NCI-H526 (cell line): ENCODE data around the gene TCF4.

Experiments
- DNase-seq, 2 experiments: peaks; one replicate each; lab custom pipeline; 2025; lab: John Stamatoyannopoulos, UW

The TCF4 gene

DNA sequence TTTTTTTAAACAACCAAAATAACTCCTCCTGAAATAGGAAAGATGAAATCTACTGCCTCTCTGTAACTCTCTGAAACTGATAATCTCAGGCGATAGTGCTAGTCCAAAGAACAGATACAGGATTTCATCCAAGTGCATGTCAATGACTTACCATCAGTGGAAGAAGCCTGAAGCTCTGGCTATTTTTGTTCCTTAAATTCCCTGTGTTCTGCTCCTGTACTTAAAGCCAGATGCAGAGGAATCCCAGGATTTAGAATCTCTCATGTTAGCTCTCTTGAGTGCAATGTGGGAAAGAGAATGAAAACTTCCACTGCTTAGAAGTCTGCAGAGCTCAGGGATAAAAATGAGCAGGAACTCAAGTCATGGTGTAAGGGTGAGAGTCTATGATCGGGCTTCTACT, 291.9 kb downstream of the TCF4 start:
- no peak for DNase-seq

DNA sequence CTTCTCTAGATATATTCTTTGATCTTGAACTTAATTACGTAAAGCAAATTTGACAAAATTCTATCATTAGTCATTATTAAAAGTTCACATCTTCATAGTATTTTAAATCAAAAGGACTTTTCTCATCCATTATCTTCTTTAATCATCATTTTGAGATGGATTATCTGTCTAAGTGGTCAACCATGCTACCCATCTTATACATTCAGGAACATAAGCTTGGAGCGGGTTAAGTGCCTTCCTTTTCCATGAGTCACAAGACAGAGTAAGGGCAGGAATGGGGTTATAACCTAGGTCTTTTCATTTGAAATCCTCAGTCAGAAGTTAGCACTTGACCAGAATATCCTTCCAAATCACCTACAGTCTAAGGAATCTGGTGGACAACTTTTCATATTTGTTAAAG, 297.1 kb downstream of the TCF4 start:
- DNase-seq, result no peak

DNA sequence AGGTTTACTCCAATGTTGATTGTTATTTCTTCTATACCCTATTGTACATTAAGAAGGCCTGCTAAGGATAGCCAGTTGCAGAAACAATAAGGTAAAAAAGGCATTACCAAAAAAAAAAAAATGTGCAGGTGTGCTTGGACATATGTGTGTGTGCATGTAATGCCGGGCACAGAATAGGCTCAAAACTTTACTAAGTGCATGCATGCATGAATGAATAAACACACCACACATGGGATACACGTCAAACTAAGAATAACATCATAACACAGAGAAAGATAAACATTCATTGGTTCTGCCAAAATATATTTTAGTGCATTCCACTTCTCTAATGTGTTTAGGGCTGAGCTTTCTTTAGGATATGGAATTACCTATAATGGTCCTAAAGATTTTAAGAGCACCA, 298.2 kb downstream of the TCF4 start:
- DNase-seq, result no peak

DNA sequence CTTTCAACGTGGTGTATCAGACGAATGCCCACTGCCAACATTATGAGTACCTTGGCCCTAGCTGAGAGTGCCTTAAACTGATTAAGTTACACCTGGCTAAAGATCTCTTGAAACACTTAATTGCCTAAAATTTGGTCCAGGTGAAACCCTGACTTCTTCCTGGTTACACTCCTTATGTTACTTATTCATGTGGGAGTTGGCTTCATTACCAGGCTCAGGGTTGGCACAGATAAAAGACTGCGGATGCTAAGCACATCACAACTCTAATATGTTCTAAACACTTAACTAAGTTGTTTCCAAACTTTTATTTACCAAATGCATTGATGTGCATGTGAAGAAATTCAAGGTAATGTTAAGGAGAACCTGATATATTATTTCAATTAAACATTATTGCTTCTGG, 298.9 kb downstream of the TCF4 start:
- DNase-seq, result no peak

DNA sequence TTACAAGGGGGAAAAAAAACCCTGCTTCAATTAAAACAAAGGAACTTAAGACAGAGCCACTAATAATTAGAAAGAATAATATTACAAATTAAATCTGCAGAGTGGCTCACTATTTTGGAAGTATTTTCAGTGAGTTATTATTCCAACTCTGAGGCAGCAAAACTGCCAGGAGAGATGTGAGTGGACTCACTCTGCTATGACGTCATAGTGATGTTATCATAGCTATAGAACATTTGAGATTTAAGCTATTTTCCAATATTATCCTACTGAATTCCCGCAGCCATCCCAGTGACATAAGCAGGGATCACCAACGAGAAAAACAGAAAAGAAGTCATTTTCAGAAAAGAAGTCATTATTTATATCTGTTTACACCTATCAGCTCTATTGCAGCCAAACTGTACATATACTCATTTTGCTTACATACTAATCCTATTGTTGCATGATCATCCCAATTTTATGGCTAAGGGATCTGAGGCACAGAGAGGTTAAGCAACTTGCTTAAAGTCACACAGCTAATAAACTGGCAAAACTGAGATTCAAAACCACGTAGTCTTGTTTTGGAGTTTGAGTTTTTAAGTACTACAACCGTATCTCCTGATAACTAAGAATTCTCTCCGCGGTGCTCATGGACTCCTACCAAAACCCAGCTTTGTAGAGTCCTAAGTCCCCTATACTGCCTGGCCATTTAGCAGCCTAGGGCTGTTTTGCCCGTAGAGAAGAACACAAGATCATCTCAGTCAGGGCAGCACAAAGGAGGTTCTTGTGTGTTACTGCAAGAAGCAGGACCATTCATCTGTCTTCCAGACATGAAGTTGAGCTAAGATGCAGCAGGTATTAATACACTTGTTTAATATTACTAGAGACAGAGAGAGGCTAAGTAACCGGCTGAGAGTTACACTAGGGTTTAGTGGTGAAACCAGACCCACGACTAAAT, 299.8 kb downstream of the TCF4 start:
- DNase-seq, result no peak

DNA sequence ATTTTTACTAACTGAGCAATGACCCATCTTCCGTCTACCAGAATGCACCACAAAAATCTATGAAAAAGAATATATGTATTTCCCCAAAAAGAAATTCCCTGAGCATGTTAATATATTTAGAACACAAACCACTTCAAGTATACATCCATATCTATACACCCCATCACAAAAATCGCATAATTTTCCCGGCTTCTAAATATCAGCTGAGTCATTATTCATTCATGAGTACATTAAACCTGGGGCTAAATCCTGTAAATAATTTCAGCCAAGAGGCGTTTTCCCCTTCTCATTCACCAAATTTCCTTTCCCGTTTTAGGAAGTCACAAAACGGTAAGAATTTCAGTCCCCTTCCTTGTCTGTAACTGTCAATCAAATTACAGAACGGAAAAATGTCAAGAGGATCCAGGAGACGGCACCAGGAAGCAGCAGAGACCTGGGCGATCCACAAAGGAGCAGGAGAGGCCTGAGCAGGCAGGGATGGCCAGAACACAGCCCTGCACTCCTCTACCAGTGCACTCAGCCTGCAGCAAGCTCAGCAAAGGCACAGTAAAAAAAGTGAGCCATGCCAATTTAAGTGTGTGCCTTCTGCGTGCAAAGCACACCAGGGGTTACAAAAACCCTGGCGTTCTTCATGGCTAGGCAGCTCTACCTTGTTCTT, 300.7 kb downstream of the TCF4 start:
- no peak for DNase-seq

DNA sequence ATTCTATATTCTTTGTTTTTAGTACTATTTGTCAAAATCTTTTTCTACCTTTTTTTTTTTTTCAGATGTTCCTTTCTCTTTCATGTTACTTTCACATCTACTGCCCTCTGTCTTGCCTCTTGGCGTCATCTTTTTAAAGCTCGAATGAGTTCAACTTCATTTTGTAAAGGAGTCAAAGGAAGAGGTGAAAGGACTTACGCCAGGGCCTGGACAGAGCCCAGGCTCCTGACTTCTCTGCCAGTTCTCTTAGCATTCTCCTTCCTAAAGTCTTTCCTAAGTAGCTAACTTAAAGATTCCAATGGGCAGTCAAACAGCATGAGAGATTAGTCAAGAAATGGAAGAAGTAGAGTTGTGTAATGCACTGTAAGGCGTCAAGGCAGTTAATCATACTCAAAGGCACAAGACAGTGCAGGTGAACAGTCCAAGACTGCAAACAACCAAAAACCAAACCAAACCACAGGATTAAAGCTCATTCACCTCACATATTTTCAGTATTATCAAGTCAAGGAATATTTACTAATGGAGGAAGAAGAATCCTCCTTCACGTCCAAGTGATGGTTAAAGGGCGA, 301.7 kb downstream of the TCF4 start:
- DNase-seq, result no peak

DNA sequence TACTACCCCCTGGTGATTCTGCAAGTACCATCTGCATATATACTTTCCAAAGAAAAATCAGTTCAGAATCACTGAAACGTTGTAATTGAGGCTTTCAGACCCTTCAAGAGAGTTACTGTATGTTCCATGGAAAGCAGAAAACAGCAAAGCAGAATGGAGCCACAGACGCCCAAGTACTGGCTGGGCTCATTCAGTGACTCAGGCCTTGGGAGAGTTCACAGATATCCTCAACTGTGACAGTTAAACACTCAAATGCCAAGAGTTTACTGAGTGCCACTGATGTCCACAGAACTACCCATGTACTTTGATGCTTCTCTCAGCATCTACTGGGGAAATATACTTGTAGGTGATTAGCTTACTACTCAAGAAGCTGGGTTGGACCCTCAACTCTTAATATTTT, 303.4 kb downstream of the TCF4 start:
- DNase-seq, result no peak

DNA sequence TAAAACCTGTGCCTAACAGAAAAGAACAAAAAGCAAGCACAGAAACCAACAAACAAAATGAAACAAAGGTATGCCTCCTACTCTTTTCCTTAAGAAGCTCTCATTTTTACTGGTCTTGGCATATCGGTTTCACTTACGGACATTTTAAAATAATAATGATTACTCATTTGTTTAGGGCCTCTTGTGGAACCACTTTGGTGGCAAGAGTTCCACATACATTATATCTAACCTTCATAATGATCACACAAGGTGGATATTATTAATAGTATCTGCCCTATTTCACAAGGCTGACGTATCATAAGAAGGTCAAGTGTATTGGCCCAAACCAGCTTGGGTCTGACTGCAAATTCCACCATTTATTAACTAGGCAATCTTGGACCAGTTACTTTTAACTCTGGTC, 304.7 kb downstream of the TCF4 start:
- DNase-seq, result no peak

DNA sequence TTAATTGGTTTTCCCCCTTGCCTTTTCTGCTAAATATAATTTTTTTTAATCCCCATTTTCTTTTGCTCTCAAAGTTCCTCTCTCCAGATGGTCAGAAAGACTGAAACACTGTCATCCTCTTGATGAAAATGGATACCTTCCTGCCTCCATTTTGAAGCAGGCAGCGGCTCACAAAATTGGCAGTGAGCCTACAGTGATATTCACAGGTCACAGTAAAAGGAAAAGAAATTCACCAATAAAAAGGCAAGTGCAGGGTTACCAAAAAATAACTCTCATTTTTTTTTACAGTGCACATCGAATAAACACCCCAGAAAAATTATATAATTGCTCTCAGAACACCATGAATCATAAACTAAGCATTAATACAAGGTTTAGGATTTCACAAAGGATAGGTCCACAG, 307.5 kb downstream of the TCF4 start:
- DNase-seq, result no peak

DNA sequence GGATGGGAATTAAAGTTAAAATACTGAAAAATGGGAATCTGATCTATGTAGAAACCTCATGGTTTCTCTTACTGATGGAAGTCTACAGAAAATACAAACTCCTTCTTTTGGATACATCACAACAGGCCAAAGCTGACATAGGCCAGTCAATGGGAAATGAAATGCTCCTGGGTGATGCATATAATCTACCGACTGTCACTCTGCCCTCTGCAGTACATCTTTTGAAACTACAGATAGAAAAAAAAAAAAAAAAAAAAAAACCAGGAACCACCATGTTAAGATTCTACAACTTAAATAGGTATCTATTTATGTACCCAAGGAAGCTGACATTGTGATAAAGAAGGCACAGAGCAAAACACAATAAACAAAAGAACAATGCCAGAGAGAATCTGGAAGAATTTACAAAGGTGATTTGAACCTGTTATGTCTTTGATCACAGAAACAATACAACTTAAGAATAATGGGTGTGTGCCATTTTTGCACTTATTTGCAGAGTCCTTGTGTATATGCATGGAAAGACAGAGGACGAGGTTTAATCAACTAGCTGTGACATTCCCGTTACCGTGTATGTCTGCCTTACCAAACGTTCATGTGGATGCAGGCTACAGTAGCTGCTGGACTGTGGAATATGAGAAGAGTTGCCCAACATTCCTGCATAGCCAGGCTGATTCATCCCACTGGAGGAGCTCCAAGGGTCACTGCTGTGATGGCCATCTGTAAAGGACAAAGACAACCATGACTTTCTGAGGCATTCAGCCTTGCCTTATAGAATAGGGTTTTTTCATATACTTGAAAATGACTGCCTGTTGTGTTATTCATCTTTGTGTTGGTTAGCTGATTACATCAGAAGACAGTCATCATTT, 312.7 kb downstream of the TCF4 start:
- DNase-seq, result peak in 1 of 2 experiments; percentile 28

DNA sequence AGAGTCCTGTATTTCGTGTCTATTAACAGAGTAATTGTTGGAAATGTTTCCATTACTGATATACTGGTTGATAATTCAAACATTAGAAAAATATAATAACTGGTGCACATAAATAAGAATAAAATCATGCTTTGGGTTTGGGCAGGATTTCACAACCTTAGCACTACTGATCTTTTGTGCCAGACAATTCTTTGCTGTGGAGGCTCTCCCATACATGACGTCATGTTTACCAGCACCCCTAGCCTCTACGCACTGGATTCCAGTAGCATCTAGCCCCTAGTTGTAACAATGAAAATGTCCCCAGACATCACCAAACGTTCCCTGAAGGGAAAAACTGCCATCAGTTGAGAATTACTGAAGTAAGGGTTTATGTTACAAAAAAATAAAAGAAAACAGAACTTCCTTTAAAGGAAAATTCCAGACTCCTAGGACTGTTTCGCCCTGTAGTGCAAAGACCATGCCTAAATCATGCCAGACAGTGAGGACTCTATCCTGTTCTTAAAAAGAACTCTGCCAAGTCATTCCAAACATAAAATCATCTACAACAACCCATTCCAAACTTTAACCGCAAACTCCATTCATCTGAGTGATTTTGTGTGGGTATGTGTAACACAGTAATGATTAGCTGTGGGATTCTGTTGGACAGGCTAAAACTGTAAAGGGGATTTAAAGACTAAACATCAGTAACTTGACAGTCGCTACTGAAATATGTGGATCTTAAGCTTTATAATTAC, 315.3 kb downstream of the TCF4 start:
- DNase-seq, result no peak

DNA sequence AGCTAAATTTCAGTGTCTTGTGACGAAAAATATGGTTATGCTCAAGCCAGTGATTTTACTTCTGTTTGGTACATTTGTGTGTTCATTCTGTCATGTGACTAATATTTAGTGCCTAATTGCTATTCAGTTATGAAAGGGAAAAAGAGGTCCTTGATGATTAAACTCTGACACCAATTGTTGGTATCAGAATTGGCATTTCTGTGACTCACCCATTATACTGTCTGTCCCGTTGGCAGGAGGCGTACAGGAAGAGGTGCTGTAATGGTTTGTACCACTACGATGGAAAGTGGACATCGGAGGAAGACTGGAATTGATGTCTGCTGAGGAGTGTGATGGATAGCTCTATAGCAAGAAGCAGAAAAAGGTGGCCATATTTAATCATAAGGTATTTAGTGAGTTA, 318.4 kb downstream of the TCF4 start:
- DNase-seq, result no peak

DNA sequence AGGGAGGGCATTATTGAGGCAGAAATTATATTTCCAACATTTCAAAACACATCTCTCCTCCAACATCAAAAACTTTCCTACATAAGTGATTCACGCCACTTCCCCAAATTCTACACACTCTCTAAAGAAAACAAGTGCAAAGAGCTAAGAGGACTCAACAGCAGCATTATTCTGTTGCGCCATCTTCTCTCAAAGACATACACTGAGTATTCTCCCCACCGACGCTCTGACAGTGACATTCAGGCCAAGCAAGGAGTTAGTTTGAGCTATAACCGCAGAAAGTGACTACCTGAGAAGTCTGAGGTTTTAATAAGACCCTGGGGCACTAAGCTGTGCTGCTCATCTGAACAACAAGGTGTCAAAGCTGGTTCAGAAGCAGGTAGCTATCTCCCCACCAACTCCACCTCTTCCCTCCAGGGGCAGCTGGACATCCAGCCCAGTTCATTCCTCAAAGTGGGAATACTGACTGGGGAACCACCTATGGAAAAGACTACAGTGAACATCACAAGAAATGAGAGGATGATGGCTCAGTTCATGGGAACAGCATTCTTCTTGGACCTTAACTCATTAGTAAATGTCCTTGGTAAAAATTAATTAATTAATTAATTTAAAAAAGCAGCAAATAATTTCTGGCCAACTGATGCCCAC, 319.2 kb downstream of the TCF4 start:
- no peak for DNase-seq

DNA sequence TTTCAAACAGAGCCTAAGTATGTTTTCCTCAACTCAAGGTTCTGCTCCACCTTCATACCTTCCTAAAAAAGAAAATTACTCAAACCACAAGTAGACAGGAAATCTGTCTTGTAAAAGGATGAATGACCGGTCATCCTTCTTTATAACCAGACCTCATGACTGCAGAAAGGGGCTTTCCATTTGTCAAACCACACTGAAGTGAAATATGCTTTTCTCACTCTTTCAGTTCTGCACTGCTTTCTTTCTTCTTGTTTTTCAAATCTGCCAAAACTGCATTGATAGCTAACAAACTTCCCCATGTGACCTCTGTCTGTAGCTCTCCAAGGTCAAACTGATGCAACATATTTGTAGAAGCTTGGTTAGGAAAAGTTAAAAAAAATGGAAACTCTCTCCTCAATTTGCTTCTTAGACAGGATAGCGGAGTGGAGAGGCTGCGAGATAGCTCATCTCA, 319.8 kb downstream of the TCF4 start:
- DNase-seq, result no peak

DNA sequence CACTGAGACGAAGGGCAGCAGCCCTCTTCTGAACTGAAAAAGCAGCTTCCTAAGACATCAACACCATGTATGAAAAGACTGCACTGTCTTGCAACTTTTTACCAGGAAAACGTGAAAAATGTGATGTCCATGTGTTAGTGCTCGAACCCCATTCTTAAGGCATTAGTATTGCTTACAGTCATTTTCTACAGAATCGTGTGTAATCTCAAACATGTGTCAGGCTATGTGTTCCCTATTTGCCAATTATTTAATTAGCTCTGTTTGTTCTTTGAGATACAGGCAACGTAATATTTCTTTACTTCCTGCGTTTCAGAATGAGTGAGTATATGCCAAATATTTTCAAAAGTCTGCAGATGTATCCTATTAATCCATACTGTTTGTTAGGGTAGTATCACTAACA, 321.0 kb downstream of the TCF4 start:
- DNase-seq, result no peak

DNA sequence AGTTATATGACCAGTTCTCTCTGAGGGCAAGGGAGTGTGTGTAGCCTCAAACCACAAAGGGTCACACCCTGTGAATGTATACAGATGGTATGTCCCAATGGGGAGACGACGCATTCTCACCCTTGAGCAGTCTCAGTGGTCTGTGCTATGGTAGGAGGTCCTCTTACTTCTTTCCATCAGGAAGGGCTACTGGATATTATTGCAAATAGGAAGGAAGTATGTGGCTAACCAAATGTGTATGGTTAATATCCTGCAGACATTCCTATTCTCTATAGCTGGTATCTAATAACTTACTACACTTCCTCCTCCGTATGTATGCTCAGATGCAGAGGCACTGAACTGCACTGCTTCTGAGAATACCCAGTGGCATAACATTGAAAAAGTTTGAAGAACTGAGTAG, 322.0 kb downstream of the TCF4 start:
- no peak for DNase-seq

DNA sequence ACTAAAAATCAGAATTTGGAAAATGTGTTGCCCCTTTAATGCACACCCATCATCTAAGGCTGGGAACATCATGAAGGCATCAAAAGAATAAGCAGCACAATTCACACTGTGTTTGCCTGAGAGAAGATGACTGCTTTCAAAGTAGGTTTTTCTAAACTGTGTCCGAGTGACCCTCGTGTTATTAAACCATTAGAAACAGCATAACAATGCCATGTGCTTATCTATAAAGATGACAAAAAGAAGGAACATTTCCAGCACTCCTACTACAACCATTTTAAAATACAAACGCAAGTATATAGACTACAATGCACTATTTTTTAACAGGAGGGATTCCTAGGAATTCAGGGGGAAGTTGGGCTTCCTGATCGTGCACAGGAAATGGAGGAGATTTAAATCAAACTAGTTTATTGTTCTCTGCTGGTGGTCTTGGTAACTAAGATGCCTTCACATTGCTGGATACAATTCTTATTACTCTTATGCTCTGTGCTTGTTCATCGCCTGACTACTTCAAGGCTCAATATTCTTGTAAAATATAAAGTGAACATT, 322.8 kb downstream of the TCF4 start:
- no peak for DNase-seq

DNA sequence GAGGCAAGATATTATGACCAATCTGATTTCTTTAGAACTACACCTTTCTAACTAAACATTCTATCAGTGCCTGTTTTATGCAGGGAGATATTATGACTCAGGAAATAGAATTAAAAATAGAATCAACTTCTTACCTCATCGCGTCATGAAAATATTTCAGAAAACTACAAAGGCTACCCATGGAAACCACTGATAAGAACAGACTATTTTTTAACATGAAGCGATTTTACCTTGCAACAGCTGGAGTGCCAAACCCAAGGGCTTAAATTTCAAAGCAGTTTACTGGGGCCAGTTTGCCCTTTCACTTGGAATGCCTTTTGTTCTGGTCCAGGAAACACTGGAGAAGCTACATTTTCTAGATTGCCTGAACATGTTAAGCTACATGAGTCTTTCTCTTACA, 323.9 kb downstream of the TCF4 start:
- no peak for DNase-seq

DNA sequence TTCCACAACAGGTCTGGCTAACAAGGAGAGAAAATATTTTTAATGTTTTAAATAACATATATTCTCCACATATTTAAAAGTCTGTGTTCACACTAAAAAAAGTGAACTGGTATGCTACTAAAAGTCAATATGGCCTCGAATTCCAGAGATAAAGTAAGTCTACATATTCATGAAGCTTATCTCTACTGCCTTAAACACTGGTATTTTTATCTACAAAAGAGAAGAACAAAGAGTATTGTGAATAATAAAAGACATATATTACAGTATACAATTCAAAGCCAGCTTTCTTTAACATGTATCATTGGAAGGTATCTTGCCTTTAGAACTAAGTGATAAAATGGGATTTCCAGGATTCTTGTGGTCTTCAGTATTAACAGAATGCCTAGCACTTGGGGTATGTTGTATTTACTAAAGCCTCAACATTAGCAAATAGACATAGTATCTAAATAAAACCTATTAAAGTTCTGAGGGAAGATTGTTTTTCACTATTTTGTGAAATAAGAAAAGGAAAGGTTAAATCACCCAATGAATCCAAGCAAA, 325.9 kb downstream of the TCF4 start:
- no peak for DNase-seq
